Right lobe of liver (tissue), 4 donors: ENCODE data around the gene NRAP.

Experiments used
- CTCF ChIP-seq, 4 donors: fragments of 200-600 bp in 3 of 4; fragments of 450-650 bp in 1 of 4; IDR thresholded peaks; one replicate each; pipeline versions ENCODE4 v1.5.1 to v1.8.0; 2016 to 2022; ENCODE audit warnings: antibody characterized with exemption in 4 of 4, mild to moderate bottlenecking in 2 of 4
- POLR2A ChIP-seq: fragments of 450-650 bp; IDR thresholded peaks from one replicate; pipeline ENCODE4 v1.6.1; 2017; ENCODE audit warnings: antibody characterized with exemption, mild to moderate bottlenecking
- donor health status: DM: no; HTN: no; CAD: no.
- donor health status: DM: no; HTN: no; CAD: no.
- donor health status: DM: no; HTN: yes; CAD: no.

- no peak for TF ChIP-seq CTCF (IDR thresholded peaks at IDR 0.05)
- no peak for TF ChIP-seq POLR2A
Observed at GRCh38 chr10:113555751-113556150, 108.1 kb downstream of the NRAP start.
